Urinary bladder (tissue), 4 donors: ENCODE data around the gene ERRFI1. TPM values are rescaled to one million over a fixed set of nuclear protein-coding genes. Genes with fewer than 3 reads are reported as not detected.
"Not testable (repeated sequence)": the region's sequence is repeated elsewhere in the genome, so short reads cannot be mapped to it uniquely, and the experiment has no call there.

Source experiments
- DNase-seq: peaks from one replicate; pipeline ENCODE4 v3.0.0-alpha.2; 2015; ENCODE audit errors: extremely low spot score
- H3K27ac ChIP-seq: one replicate; pipeline ENCODE4 v1.5.1; 2013; ENCODE audit warnings: low read depth, mild to moderate bottlenecking, moderate library complexity
- H3K36me3 ChIP-seq: one replicate; pipeline ENCODE4 v1.6.1; 2013; ENCODE audit warnings: mild to moderate bottlenecking, moderate library complexity; ENCODE audit not compliant: insufficient read depth
- H3K4me1 ChIP-seq: one replicate; pipeline ENCODE4 v1.6.1; 2013; ENCODE audit warnings: mild to moderate bottlenecking, moderate library complexity; ENCODE audit not compliant: insufficient read depth
- H3K4me3 ChIP-seq: one replicate; pipeline ENCODE4 v1.5.1; 2013; ENCODE audit warnings: low read depth, low read length
- WGBS: extraction: QIAGEN DNeasy Blood & Tissue Kit; methylation state at CpG from one replicate; pipeline ENCODE4 v1.1.7; 2013; 5-methylcytosine and 5-hydroxymethylcytosine counted together
- polyA plus RNA-seq: library from polyadenylated mRNA; stranded (reverse); fragments of 200-250 nt; gene quantifications from one replicate; pipeline ENCODE4 v1.2.3, GENCODE V29; 2013
- small RNA-seq: library from RNA; depleted of rRNA; stranded (forward); fragments of <200 nt; gene quantifications from one replicate; pipeline ENCODE3, GENCODE V24; 2014
- total RNA-seq: library from RNA; depleted of rRNA; stranded (reverse); fragments of >200 nt; gene quantifications from one replicate; pipeline ENCODE4 v1.2.3, GENCODE V29; 2014
- donor health status: healthy with polysubstance abuse.
- donor health status: healthy.

The ERRFI1 gene
- total and polyA plus RNA-seq, 2 donors: 35.1 to 117 TPM

DNA sequence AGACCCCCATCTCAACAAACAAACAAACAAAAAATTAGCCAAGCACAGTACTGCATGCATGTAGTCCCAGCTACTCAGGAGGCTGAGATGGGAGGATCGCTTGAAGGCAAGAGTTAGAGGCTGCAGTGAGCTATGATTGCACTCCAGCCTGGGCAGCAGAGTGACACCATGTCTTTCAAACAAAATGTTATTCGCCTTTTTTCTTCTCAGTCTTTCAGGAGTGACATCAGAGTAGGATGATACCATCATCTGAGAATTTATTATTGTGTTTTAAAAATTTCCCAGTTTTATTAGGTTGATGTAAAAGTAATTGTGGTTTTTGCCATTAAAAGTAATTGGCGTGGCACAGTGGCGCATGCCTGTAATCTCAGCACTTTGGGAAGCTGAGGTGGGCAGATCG is 53.8 kb downstream of the ERRFI1 start:
- Histone ChIP-seq H3K36me3 (no peaks in the 10 kb centered on the region), H3K4me1 (no peaks in the 10 kb centered on the region), H3K4me3 (no peak overlapping the region), H3K27ac (no peak overlapping the region)
- no peak for DNase-seq
- WGBS: 97% methylated on average over 5 of the region's 5 CpGs

DNA sequence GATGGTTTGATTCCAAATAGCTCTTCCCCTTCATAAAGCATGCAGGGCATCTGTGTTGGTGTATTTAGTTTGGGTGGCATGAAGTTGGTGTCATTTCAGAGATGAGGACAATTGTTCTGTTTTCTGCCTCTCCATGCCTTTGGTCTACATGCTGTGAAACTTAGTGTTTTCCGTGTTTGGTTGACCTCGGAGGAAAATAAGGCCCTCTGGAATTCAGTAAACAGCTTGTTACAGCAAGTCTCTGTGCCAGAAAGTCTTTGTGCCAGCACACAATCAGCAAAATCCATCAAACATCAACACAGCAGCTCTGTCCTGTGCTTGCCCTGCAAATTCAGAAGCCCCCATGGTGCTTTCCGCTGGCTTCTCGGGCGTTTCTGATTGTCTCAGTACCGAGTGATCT is 55.1 kb downstream of the ERRFI1 start:
- Histone ChIP-seq H3K27ac (no peak overlapping the region), H3K4me1 (no peaks in the 10 kb centered on the region), H3K36me3 (no peaks in the 10 kb centered on the region), H3K4me3 (no peak overlapping the region)
- 81% methylated on average over 6 of the region's 6 CpGs for WGBS
- DNase-seq: no peak

DNA sequence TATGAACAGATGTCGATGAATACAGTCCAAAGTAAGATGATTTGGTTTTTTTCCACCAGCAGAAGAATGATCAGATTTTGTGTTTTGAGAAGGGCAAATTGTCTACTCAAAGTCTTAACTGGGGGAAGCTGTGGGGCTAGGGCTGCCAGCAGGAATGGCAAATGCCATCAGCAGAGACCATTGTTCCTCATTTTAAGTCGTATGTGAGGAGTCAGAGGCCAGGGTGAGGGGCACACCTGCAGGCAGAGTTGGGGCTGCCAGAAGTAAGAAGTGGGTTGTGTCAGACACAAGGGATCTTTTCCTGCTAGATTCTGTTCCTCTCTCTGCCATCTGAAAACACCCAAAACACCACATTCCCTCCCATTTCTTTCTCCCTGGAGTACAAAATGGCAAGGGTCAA is 55.9 kb downstream of the ERRFI1 start:
- H3K4me3 ChIP-seq: no peak overlapping the region
- H3K4me1 ChIP-seq: no peaks in the 10 kb centered on the region
- 87% methylated on average over 2 of the region's 2 CpGs for WGBS
- no peak for DNase-seq
- peaks cover 2% of the 10 kb centered on the region for H3K36me3 ChIP-seq
- no peak overlapping the region for H3K27ac ChIP-seq

DNA sequence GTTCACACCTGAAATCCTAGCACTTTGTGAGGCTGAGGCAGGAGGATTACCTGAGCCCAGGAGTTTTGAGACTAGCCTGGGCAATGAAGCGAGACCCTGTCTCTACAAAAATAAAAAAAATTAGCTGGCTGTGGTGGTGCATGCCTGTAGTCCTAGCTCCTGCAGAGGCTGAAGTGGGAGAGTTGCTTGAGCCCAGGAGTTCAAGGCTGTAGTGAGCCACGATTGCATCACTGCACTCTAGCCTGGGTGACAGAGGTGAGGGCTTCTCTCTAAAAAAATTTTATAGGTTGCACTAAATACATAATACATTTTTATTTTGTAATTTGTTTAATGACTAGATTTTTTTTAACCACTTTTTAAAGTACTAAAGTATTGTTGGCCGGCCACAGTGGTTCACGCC is 58.5 kb downstream of the ERRFI1 start:
- Histone ChIP-seq H3K36me3 (peaks cover 2% of the 10 kb centered on the region), H3K4me1 (no peaks in the 10 kb centered on the region), H3K4me3 (no peak overlapping the region), H3K27ac (no peak overlapping the region)
- WGBS: 88% methylated on average over 4 of the region's 4 CpGs
- DNase-seq: no peak

DNA sequence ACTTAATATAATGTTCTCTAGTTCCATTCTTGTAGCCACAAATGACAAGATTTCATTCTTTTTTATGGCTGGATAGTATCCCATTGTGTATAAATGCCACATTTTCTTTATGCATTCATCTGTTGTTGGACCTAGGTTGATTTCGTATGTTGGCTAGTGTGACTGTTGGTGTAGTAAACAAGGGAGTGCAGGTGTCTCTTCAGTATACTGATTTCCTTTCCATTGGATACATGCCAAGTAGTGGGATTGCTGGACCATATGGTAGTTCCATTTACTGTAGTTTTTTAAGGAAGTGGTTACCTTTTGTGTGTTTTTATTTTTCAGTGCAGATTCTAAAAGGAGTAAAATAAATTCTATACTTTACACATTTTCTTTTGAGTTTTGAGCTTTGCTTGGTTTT is 58.9 kb downstream of the ERRFI1 start:
- no peaks in the 10 kb centered on the region for H3K4me1 ChIP-seq
- peaks cover 2% of the 10 kb centered on the region for H3K36me3 ChIP-seq
- no peak overlapping the region for H3K27ac ChIP-seq
- WGBS: 56% methylated on average over 1 of the region's 1 CpG
- DNase-seq: no peak
- H3K4me3 ChIP-seq: no peak overlapping the region

DNA sequence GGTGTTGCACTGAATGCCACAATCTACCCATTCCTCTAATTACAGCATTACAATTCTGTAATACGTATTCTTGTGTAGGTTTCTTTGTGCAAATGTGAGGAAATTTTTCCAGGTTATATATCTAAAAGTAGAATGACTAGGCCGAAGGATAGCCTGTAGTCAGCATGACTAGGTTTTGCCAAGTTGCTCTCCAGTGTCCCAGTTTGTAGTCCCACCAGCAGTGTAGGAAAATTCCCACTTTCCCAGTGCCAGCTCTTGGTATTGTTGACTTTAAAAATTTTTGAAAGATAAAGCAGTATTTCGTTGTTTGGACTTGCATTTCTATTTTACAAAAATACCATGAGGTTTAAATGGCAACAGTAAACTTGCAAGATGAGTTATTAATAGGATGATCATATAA is 61.6 kb downstream of the ERRFI1 start:
- H3K4me1 ChIP-seq: no peaks in the 10 kb centered on the region
- peaks cover 2% of the 10 kb centered on the region for H3K36me3 ChIP-seq
- no peak overlapping the region for H3K4me3 ChIP-seq
- no peak overlapping the region for H3K27ac ChIP-seq
- 86% methylated on average over 3 of the region's 3 CpGs for WGBS
- no peak for DNase-seq

DNA sequence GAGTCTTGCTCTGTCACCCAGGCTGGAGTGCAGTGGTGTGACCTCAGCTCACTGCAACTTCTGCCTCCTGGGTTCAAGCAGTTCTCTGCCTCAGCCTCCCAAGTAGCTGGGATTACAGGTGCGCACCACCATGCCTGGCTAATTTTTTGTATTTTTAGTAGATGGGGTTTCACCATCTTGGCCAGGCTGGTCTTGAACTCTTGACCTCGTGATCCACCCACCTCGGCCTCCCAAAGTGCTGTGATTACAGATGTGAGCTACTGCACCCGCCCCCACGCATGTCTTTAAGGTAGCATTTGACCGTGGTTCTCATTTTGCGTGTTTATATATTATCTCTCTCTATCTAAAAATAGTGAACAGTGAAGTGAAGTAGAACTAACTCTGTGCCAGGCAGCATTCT is 62.3 kb downstream of the ERRFI1 start:
- H3K4me3 ChIP-seq, H3K36me3 ChIP-seq, DNase-seq, H3K27ac ChIP-seq, H3K4me1 ChIP-seq: not testable (repeated sequence)
- WGBS: 94% methylated on average over 7 of the region's 7 CpGs

DNA sequence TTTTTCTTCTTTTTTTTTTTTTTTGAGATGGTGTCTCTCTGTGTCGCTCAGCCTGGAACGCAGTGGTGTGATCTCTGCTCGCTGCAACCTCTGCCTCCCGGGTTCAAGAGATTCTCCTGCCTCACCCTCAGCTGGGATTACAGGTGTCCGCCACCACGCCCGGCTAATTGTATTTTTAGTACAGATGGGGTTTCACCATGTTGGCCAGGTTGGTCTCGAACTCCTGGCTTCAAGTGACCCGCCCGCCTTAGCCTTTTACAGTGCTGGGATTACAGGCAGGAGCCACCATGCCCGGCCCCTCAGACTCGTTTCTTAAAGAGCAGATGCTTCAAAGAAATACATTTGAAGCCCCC is 62.8 kb downstream of the ERRFI1 start:
- 96% methylated on average over 12 of the region's 12 CpGs for WGBS
- H3K27ac ChIP-seq, DNase-seq, H3K4me1 ChIP-seq, H3K36me3 ChIP-seq, H3K4me3 ChIP-seq: not testable (repeated sequence)

DNA sequence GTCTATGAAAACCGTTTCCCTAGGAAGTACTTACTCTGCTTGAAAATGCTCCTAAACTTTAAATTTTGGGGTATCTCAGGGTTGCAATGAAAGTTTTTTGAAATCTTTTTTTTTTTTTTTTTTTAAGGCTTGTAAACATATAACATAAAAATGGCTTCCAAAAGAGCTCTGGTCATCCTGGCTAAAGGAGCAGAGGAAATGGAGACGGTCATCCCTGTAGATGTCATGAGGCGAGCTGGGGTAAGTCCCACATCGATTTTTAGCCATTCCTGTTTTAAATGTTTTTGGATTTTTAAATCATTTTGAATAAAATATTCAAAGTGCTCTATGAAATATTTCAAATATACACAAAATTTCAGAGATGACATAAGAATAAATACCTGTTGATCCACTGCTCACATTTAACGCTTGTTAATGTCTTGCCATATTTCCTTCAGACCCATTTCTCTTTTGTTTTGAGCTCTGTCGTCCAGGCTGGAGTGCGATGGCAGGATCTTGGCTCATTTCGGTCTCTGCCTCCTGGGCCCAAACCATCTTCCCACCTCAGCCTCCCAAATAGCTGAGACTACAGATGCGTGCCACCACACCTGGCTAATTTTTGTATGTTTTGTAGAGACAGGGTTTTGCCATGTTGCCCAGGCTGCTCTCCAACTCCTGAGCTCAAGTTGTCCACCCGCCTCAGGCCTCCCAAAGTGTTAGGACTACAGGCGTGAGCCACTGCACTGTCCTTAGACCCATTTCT is 63.3 kb downstream of the ERRFI1 start:
- Histone ChIP-seq H3K4me3 (no peak overlapping the region), H3K27ac (no peak overlapping the region), H3K36me3 (peaks cover 2% of the 10 kb centered on the region), H3K4me1 (no peaks in the 10 kb centered on the region)
- DNase-seq: no peak
- 86% methylated on average over 11 of the region's 11 CpGs for WGBS

DNA sequence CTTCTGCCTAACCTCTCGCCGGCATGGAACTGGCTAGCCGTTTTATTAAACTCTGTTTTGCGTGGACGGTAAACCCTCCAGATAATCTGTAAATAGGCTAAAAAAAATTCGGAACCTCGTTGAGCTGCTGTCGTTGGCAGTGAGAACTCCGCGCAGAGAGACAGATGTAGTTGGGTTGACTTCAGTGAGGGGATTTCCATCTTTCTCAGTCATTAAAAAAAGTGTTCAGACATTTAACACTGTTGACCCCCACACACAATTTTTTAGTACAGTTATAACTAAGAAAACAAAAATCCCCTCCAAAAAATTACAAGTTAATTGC is 64.1 kb downstream of the ERRFI1 start:
- under 1% methylated on average over 10 of the region's 10 CpGs for WGBS
- no peaks in the 10 kb centered on the region for H3K4me1 ChIP-seq

More for the DNA sequence above, 64.1 kb downstream of the ERRFI1 start:
- peak overlapping the region; percentile 84 for H3K4me3 ChIP-seq
- peak overlapping the region; percentile 89 for H3K27ac ChIP-seq
- H3K36me3 ChIP-seq: peaks cover 2% of the 10 kb centered on the region
- DNase-seq: no peak

Small RNAs within 50 kb of the gene (small RNA-seq; reads per million reads assigned to genes)
- not detected for gene RF00019

Other genes starting within 250 kb of the ERRFI1 start
- 16.2 TPM for gene PER3, start 242.0 kb downstream of the ERRFI1 start, total RNA-seq
- gene PER3, start 242.0 kb downstream of the ERRFI1 start, polyA plus RNA-seq: 19.2 TPM
- gene UTS2, start 173.2 kb downstream of the ERRFI1 start, total RNA-seq: 0.16 TPM
- not detected for gene UTS2, start 173.2 kb downstream of the ERRFI1 start, polyA plus RNA-seq
- gene TNFRSF9, start 85.5 kb downstream of the ERRFI1 start, total RNA-seq: 0.16 TPM
- gene TNFRSF9, start 85.5 kb downstream of the ERRFI1 start, polyA plus RNA-seq: not detected
- gene PARK7, start 64.6 kb downstream of the ERRFI1 start, total RNA-seq: 132 TPM
- 297 TPM for gene PARK7, start 64.6 kb downstream of the ERRFI1 start, polyA plus RNA-seq